HG02642 (cell line): ENCODE results near the gene C19orf53.

Source experiments
- ATAC-seq: cut with Tn5 transposase; IDR thresholded peaks from one replicate; pipeline ENCODE4 v1.9.1; 2021; ENCODE audit warnings: mild to moderate bottlenecking; ENCODE audit not compliant: unreplicated experiment, poor library complexity

The C19orf53 gene

DNA sequence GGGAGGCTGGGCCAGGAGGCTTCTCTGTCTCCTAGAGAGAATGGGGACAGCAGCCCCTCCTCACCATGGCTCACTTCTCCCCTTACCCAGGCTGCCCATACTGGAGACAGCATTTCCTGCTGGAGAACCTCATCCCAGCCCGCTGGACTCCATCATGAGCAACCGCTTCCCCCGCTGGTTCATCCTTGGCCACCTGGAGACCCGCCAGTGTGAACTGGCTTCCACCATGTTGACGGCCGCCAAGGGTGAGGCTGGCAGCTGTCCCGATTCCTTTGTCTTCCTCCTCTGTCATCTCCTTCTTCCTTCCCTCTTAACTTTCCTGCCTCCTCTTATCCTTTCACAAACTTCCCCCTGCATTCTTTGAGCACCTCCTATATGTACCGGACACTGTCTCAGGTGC, 49.0 kb downstream of the C19orf53 start:
- ATAC-seq: no peak

DNA sequence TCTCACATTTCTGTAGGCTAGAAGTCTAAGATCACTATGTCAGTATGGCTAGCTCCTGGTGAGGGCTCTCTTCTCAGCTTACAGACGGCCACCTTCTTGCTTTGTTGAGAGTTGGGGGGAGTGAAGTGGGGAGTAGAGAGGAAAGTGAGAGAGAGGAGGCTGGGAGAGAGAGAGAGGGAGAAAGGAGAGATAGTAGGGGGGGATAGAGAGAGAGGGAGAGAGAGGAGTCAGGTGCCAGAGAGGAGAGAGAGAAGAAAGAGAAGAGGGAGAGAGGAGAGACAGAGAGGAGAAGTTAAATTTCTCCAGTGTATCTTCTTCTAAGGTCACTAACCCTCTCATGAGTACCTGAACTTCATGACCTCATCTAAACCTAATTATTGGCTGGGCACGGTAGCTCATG, 49.6 kb downstream of the C19orf53 start:
- no peak for ATAC-seq

DNA sequence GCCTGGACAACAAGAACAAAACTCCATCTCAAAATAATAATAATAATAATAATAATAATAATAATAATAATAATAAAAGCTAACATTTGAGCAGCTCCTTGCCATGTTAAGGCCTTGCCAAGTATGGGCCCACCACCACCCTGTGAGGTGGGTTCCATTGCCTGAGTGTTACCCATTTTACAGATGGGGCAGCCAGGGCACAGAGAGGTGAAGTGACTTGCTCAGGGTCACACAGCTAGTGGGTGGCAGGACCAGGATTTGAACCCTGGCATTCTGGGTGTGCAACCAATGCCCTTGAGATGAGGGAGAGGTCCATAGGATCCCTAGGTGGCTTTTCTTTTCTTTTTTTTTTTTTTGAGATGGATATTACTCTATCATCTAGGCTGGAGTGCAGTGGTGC, 50.4 kb downstream of the C19orf53 start:
- no peak for ATAC-seq

DNA sequence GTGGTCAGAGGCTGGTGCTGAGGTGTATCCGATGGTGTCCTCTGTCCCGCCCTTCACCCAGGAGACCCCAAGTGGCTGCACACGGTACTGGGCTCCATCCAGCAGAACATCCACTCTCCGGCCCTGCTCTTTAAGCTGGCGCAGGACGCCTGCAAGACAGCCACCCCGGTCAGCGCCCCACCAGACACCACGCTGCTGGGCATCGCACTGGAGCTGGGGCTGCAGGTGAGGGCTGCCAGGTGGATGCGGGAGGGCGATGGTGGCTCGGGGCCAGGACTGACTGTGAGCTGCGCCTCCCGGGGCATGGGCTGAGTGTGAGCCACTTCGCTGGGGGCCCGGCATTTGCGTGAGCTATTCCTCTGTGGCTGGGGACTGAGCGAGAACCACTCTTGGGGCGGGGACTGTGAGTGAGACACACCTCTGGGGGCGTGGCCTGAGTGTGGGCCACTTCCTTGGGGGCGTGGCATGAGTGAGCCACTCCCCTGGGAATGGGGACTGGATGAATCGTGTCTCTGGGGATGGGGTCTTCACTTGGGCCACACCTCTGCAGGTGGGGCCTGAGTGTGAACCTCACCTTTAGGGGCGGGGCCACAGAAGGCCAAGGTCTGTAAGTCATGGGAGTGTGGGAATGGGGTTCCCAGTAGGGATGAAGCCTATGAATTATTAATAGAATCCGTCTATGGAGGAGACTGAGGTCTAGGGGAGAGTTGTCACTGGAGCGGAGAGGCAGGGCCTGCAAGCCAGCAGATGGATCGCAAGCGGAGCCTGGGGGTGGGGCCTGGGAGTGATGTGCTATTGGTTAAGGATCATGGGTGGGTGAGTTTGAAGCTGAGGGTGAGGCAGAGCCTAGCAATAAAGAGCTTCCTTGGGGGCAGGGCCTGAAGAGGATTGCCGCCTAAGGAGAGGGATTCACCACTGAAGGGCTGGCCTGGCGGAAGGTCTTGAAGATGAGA, 51.5 kb downstream of the C19orf53 start:
- ATAC-seq: no peak

DNA sequence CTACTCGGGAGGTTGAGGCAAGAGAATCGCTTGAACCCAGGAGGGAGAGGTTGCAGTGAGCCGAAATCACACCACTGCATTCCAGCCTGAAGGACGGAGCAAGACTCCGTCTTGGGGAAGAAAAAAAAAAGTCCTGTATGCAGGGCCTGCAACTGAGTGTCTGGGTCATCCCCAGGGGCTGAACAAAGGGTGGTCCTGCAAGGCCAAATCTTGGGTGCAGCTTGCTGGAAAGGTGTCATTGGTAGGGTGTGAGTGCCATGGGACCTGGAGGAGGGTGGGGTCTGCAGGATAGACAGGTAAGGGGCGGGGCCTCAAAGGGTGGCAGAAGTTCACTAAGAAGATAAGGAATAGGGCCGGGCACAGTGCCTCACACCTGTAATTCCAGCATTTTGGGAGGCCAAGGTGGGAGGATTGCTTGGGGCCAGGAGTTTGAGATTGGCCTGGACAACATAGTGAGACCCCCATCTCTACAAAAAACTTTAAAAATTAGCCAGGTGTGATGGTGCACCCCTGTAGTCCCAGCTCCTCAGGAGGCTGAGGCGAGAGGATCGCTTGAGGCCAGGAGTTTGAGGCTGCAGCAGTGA, 52.5 kb downstream of the C19orf53 start:
- no peak for ATAC-seq

DNA sequence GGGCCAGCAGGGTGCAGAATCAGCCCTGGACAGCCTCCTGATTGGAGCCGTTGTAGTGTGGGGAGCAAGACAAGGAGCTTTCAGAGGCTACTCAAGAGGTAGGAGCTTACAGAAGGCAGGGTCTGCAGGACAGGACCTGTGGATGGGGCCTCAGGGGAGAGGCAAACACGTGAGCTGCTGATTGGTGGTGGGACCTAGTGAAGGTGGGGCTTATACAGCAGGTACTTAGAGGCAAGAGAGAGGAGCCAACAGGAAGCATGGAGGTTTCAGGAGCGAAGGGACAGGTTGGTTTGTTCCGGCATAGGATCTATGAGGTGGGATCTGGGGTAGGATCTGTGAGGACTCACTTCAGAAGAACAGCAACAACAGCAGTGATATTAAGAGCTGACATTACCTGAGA, 53.4 kb downstream of the C19orf53 start:
- no peak for ATAC-seq
